ENCODE data around the gene MED27. TPM values are rescaled to one million over a fixed set of nuclear protein-coding genes. Genes with fewer than 3 reads are reported as not detected.

Gene MED27
- total and polyA plus RNA-seq, 5 donors from 2014 or later, result 28.7 to 58.5 (median 45.9) TPM

- Histone ChIP-seq H3K4me3 (ENCODE audit: low read depth, low read length) (no peak overlapping the region), H3K27ac (ENCODE audit: insufficient read depth, low read length, poor library complexity, severe bottlenecking) (no peak overlapping the region), H3K4me1 (ENCODE audit: control insufficient read depth, insufficient read depth, low read length, poor library complexity, severe bottlenecking) (no peaks in the 10 kb centered on the region), H3K27me3 (ENCODE audit: control insufficient read depth, insufficient read depth, low read length) (no peaks in the 10 kb centered on the region), H3K36me3 (ENCODE audit: control insufficient read depth, insufficient read depth, low read length) (no peaks in the 10 kb centered on the region), H3K9me3 (ENCODE audit: control insufficient read depth in 2 of 2, low read length in 2 of 2) (no peaks in the 10 kb centered on the region)
- ATAC-seq (ENCODE audit: low read depth in 2 of 2) (no peak), DNase-seq (no peak)
- Mint-ChIP-seq H3K27me3 (peaks cover 5% of the 10 kb centered on the region), H3K9me3 (no peaks in the 10 kb centered on the region), H3K4me1 (peaks cover 0 to 2% (median 0%) of the 10 kb centered on the region in 4 donors), H3K4me3 (no peak overlapping the region), H3K27ac (no peak overlapping the region), H3K36me3 (peaks cover 3% of the 10 kb centered on the region)
Observed at GRCh38 chr9:131826053-131826452, 253.6 kb downstream of the MED27 start.

GRCh38 chr9:131824953-131825495 lies 254.6 kb downstream of the MED27 start:
- Histone ChIP-seq H3K27me3 (ENCODE audit: control insufficient read depth, insufficient read depth, low read length) (no peaks in the 10 kb centered on the region), H3K4me1 (ENCODE audit: control insufficient read depth, insufficient read depth, low read length, poor library complexity, severe bottlenecking) (no peaks in the 10 kb centered on the region), H3K9me3 (ENCODE audit: control insufficient read depth in 2 of 2, low read length in 2 of 2) (no peaks in the 10 kb centered on the region), H3K27ac (ENCODE audit: insufficient read depth, low read length, poor library complexity, severe bottlenecking) (no peak overlapping the region), H3K36me3 (ENCODE audit: control insufficient read depth, insufficient read depth, low read length) (no peaks in the 10 kb centered on the region), H3K4me3 (ENCODE audit: low read depth, low read length) (no peak overlapping the region)
- H3K27me3 Mint-ChIP-seq, result peaks cover 11% of the 10 kb centered on the region
- no peak for DNase-seq
- ATAC-seq (ENCODE audit: low read depth in 2 of 2), result no peak
- H3K36me3 Mint-ChIP-seq, result peaks cover 3% of the 10 kb centered on the region
- H3K4me3 Mint-ChIP-seq, result no peak overlapping the region
- H3K9me3 Mint-ChIP-seq, result no peaks in the 10 kb centered on the region
- peaks cover 0 to 2% (median 0%) of the 10 kb centered on the region in 4 donors for H3K4me1 Mint-ChIP-seq
- H3K27ac Mint-ChIP-seq, result no peak overlapping the region

DNA sequence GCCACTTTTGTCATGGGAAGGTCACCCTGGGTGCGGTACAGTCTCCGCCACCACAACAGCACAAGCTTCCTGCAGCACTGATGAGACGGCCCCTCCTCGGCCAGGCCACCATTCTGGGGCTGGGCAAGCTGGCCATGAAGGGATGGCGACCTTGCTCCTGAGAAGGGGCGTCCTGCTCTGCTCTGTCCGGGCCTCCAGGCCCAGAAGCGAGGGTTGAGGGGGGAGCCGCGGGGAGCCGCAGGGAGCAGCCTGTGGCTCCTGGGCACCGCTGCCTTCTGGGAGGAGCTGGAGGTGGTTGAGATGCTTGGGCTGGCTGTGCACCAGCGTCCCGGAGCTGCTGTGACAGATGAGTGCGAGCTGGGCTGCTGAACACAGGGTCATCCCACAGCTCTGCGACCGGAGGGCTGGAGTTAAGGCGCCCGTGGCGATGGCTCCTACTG lies 255.5 kb downstream of the MED27 start:
- no peak overlapping the region for H3K27ac Mint-ChIP-seq
- no peaks in the 10 kb centered on the region for H3K36me3 ChIP-seq (ENCODE audit: control insufficient read depth, insufficient read depth, low read length)
- H3K4me3 Mint-ChIP-seq, result no peak overlapping the region
- H3K27me3 ChIP-seq (ENCODE audit: control insufficient read depth, insufficient read depth, low read length), result no peaks in the 10 kb centered on the region
- peaks cover 19% of the 10 kb centered on the region for H3K27me3 Mint-ChIP-seq
- DNase-seq (no peak), ATAC-seq (ENCODE audit: low read depth in 2 of 2) (no peak)
- no peaks in the 10 kb centered on the region for H3K4me1 ChIP-seq (ENCODE audit: control insufficient read depth, insufficient read depth, low read length, poor library complexity, severe bottlenecking)
- H3K4me3 ChIP-seq (ENCODE audit: low read depth, low read length), result no peak overlapping the region
- H3K9me3 ChIP-seq (ENCODE audit: control insufficient read depth in 2 of 2, low read length in 2 of 2), result no peaks in the 10 kb centered on the region
- H3K4me1 Mint-ChIP-seq, result peaks cover 0 to 2% (median 0%) of the 10 kb centered on the region in 4 donors
- no peak overlapping the region for H3K27ac ChIP-seq (ENCODE audit: insufficient read depth, low read length, poor library complexity, severe bottlenecking)
- H3K36me3 Mint-ChIP-seq, result peaks cover 3% of the 10 kb centered on the region
- no peaks in the 10 kb centered on the region for H3K9me3 Mint-ChIP-seq

DNA sequence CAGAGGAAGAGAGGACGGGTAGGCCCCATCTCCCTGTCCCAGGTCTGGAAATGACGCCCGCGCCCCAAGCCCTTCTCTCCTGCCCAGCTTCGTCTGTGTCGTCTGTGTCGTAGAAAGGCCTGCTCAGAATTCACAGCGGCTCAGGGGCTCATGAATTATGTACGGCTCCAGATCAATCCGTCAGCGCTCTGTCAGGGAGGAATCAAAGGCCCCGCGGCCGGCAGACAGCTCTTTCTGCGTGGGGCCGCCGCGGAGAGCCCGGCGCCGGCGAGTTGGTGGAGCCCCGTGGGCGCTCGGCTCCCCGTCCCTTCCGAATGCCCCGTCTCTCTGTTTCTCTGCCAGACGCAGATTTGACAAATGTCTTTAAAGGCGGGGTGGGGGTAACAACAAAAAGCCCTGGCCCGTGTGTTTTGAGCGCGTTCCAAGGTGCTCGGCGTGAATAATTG lies 255.9 kb downstream of the MED27 start:
- H3K27ac ChIP-seq (ENCODE audit: insufficient read depth, low read length, poor library complexity, severe bottlenecking), result no peak overlapping the region
- ATAC-seq (ENCODE audit: low read depth in 2 of 2), result no peak
- H3K27me3 Mint-ChIP-seq, result peaks cover 21% of the 10 kb centered on the region

DNA sequence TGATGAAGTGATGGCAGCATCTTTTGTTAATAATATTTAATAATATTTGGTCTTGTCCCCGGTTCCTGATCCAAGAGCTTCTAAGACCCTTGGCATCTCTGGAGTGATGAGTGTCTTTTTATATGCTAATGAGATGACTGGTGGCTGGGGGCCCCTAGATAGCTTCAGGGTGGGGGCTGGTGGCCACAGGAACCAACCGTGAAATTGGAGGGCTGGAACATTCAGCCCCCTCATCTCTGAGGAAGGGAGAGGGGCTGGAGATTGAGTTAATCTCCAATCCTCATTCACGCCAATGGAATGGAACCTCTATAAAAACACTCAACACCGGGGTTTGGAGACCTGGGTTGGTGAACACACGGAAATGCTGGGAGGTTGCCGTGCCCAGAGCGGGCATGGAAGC lies 261.6 kb downstream of the MED27 start:
- Histone ChIP-seq H3K36me3 (ENCODE audit: control insufficient read depth, insufficient read depth, low read length) (no peaks in the 10 kb centered on the region), H3K4me3 (ENCODE audit: low read depth, low read length) (no peak overlapping the region), H3K4me1 (ENCODE audit: control insufficient read depth, insufficient read depth, low read length, poor library complexity, severe bottlenecking) (no peaks in the 10 kb centered on the region), H3K27ac (ENCODE audit: insufficient read depth, low read length, poor library complexity, severe bottlenecking) (no peak overlapping the region), H3K27me3 (ENCODE audit: control insufficient read depth, insufficient read depth, low read length) (no peaks in the 10 kb centered on the region), H3K9me3 (ENCODE audit: control insufficient read depth in 2 of 2, low read length in 2 of 2) (no peaks in the 10 kb centered on the region)
- no peak overlapping the region for H3K4me3 Mint-ChIP-seq
- H3K27ac Mint-ChIP-seq, result no peak overlapping the region
- H3K9me3 Mint-ChIP-seq, result no peaks in the 10 kb centered on the region
- no peaks in the 10 kb centered on the region for H3K36me3 Mint-ChIP-seq
- DNase-seq (no peak), ATAC-seq (ENCODE audit: low read depth in 2 of 2) (no peak)
- peaks cover 21% of the 10 kb centered on the region for H3K27me3 Mint-ChIP-seq
- H3K4me1 Mint-ChIP-seq, result peaks cover 0 to 3% (median 0%) of the 10 kb centered on the region in 4 donors

More for the DNA sequence above, 255.9 kb downstream of the MED27 start:
- H3K9me3 ChIP-seq (ENCODE audit: control insufficient read depth in 2 of 2, low read length in 2 of 2), result no peaks in the 10 kb centered on the region
- H3K36me3 Mint-ChIP-seq, result peaks cover 3% of the 10 kb centered on the region
- no peaks in the 10 kb centered on the region for H3K4me1 ChIP-seq (ENCODE audit: control insufficient read depth, insufficient read depth, low read length, poor library complexity, severe bottlenecking)
- H3K4me3 Mint-ChIP-seq, result no peak overlapping the region
- H3K4me1 Mint-ChIP-seq, result peaks cover 0 to 2% (median 0%) of the 10 kb centered on the region in 4 donors
- no peak overlapping the region for H3K4me3 ChIP-seq (ENCODE audit: low read depth, low read length)
- DNase-seq, result no peak
- H3K27me3 ChIP-seq (ENCODE audit: control insufficient read depth, insufficient read depth, low read length), result no peaks in the 10 kb centered on the region
- no peaks in the 10 kb centered on the region for H3K9me3 Mint-ChIP-seq
- H3K36me3 ChIP-seq (ENCODE audit: control insufficient read depth, insufficient read depth, low read length), result no peaks in the 10 kb centered on the region
- no peak overlapping the region for H3K27ac Mint-ChIP-seq

- peaks cover 0 to 3% (median 0%) of the 10 kb centered on the region in 4 donors for H3K4me1 Mint-ChIP-seq
- no peaks in the 10 kb centered on the region for H3K36me3 Mint-ChIP-seq
- no peaks in the 10 kb centered on the region for H3K27me3 ChIP-seq (ENCODE audit: control insufficient read depth, insufficient read depth, low read length)
- H3K9me3 Mint-ChIP-seq, result no peaks in the 10 kb centered on the region
- H3K4me3 ChIP-seq (ENCODE audit: low read depth, low read length), result no peak overlapping the region
- no peaks in the 10 kb centered on the region for H3K4me1 ChIP-seq (ENCODE audit: control insufficient read depth, insufficient read depth, low read length, poor library complexity, severe bottlenecking)
- H3K27me3 Mint-ChIP-seq, result peaks cover 21% of the 10 kb centered on the region
- no peaks in the 10 kb centered on the region for H3K36me3 ChIP-seq (ENCODE audit: control insufficient read depth, insufficient read depth, low read length)
- no peak overlapping the region for H3K27ac ChIP-seq (ENCODE audit: insufficient read depth, low read length, poor library complexity, severe bottlenecking)
- no peak overlapping the region for H3K4me3 Mint-ChIP-seq
- DNase-seq (no peak), ATAC-seq (ENCODE audit: low read depth in 2 of 2) (no peak)
- H3K9me3 ChIP-seq (ENCODE audit: control insufficient read depth in 2 of 2, low read length in 2 of 2), result no peaks in the 10 kb centered on the region
- H3K27ac Mint-ChIP-seq, result no peak overlapping the region
Observed at GRCh38 chr9:131817627-131818026, 262.0 kb downstream of the MED27 start.

DNA sequence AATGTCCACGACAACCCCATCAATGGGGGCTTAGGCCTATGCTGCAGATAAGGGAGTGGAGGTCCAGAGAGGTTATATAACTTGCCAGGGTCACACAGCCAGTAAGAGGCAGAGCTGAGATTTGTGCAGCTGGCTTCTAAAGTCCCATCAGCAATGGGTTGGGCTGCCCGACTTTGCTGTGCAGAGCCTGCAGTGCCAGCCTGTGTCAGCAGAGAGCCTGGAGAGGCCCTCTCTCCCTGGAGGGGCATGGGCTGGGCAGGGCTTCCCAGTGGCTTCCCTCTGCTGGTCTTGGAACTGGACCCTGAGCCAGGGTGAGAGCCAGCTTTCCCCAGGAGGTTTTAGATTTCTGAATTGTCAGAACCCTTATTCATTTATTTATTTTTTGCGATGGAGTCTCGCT lies 262.6 kb downstream of the MED27 start:
- no peaks in the 10 kb centered on the region for H3K9me3 Mint-ChIP-seq
- no peak overlapping the region for H3K4me3 ChIP-seq (ENCODE audit: low read depth, low read length)
- H3K36me3 ChIP-seq (ENCODE audit: control insufficient read depth, insufficient read depth, low read length), result no peaks in the 10 kb centered on the region
- no peaks in the 10 kb centered on the region for H3K36me3 Mint-ChIP-seq
- no peak overlapping the region for H3K27ac Mint-ChIP-seq
- peaks cover 21% of the 10 kb centered on the region for H3K27me3 Mint-ChIP-seq
- no peaks in the 10 kb centered on the region for H3K4me1 ChIP-seq (ENCODE audit: control insufficient read depth, insufficient read depth, low read length, poor library complexity, severe bottlenecking)
- H3K27me3 ChIP-seq (ENCODE audit: control insufficient read depth, insufficient read depth, low read length), result no peaks in the 10 kb centered on the region
- H3K9me3 ChIP-seq (ENCODE audit: control insufficient read depth in 2 of 2, low read length in 2 of 2), result no peaks in the 10 kb centered on the region
- no peak overlapping the region for H3K4me3 Mint-ChIP-seq
- peaks cover 0 to 3% (median 0%) of the 10 kb centered on the region in 4 donors for H3K4me1 Mint-ChIP-seq
- no peak for DNase-seq
- no peak for ATAC-seq (ENCODE audit: low read depth in 2 of 2)
- H3K27ac ChIP-seq (ENCODE audit: insufficient read depth, low read length, poor library complexity, severe bottlenecking), result no peak overlapping the region

Data from CD4-positive, CD25-positive, alpha-beta regulatory T cell (primary cell).